ENCODE measurements around the gene NDUFA3. TPM values are rescaled to one million over a fixed set of nuclear protein-coding genes. Genes with fewer than 3 reads are reported as not detected.
A peak's percentile ranks its signal among the peaks of the same experiment; 100 is the strongest.

The NDUFA3 gene
- total RNA-seq, 6 donors from 2014 or later: 11.5 to 127 (median 49.5) TPM

DNA sequence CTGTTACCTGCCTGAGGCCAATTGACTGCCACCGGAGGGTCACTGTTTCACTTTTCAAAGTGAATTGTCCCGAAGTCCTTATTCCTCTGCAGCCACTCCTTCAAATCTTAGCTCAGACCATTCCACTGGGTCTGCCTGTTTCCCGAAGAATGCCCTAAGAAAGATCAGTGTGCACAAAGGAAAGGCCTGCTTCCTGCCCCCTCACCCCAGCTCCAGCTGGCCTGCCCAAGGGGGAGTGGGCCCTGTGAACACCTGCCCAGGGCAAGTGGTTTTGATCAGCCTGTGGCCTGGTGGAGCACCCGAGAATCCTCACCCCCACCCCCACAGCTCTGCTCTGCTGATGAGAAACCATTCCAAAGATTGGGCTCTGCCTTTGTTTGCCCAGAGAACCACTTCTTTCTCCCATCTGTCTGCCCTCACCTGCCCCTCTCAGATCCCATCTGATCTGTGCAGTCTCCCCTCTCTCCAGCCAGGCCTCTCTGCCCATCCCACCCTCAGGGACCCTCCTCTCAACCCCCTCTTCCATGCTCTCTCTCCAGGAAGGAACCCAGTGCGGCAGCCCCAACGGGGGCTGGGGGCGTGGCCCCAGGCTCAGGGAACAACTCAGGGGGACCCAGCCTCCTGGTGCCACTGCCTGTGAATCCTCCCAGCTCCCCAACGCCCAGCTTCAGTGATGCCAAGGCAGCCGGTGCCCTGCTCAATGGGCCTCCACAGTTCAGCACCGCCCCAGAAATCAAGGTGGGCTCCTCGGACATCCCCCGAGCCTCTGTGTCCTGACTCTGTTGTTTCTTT is 46.6 kb downstream of the NDUFA3 start:
- ATAC-seq (ENCODE audit: low FRiP score in 2 of 2) (no peak), DNase-seq (no peak)
- TF ChIP-seq POLR2A (IDR thresholded peaks at IDR 0.05) (no peak), POLR2AphosphoS5 (IDR thresholded peaks at IDR 0.05) (no peak), EP300 (IDR thresholded peaks at IDR 0.05) (no peak)
- TF ChIP-seq, protein P1, sequence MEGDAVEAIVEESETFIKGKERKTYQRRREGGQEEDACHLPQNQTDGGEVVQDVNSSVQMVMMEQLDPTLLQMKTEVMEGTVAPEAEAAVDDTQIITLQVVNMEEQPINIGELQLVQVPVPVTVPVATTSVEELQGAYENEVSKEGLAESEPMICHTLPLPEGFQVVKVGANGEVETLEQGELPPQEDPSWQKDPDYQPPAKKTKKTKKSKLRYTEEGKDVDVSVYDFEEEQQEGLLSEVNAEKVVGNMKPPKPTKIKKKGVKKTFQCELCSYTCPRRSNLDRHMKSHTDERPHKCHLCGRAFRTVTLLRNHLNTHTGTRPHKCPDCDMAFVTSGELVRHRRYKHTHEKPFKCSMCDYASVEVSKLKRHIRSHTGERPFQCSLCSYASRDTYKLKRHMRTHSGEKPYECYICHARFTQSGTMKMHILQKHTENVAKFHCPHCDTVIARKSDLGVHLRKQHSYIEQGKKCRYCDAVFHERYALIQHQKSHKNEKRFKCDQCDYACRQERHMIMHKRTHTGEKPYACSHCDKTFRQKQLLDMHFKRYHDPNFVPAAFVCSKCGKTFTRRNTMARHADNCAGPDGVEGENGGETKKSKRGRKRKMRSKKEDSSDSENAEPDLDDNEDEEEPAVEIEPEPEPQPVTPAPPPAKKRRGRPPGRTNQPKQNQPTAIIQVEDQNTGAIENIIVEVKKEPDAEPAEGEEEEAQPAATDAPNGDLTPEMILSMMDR (IDR thresholded peaks at IDR 0.05): no peak
- Histone ChIP-seq H3K9me3 (no peaks in the 10 kb centered on the region), H3K27me3 (no peaks in the 10 kb centered on the region), H3K36me3 (peaks cover 49 to 100% (median 97%) of the 10 kb centered on the region in 4 donors), H3K4me3 (no peak overlapping the region), H3K27ac (no peak overlapping the region), H3K4me1 (no peaks in the 10 kb centered on the region)
- 80 to 88% methylated on average over 9 to 12 of the region's 12 CpGs for WGBS, 2 donors

DNA sequence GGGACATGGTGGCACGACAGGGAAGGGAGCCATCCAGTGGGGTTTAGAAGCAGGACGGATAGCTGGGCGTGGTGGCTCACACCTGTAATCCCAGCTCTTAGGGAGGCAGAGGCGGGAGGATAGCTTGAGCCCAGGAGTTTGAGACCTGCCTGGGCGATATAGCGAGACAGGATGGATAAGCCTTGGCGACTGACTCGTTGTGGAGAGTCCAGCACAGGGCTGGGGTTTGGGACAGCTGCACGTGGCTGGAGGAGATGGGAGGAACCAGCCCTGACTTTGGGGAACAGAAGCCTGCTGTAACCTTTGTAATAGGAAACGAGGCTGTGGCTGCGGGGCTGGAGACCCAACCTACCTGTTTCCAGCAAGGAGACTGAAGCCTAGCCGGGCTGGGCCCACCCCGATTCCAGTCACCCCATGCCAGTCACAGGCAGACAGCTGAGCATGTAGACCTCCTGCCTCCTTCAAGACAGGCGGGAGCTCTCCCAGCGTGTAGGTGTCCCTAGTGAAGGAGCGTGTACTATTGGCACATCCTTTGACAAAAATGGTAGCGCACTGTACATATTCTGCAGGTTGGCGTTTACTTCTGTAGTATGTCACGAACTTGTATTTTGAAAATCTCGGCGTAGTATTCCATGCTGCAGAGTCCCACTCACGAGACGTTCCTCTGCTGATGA is 48.8 kb downstream of the NDUFA3 start:
- H3K4me1 ChIP-seq: no peaks in the 10 kb centered on the region
- ATAC-seq (ENCODE audit: low FRiP score in 2 of 2) (no peak), DNase-seq (no peak)
- H3K36me3 ChIP-seq: peaks cover 36 to 100% (median 97%) of the 10 kb centered on the region in 4 donors
- TF ChIP-seq POLR2AphosphoS5 (IDR thresholded peaks at IDR 0.05) (no peak), POLR2A (IDR thresholded peaks at IDR 0.05) (no peak), EP300 (IDR thresholded peaks at IDR 0.05) (no peak)
- TF ChIP-seq, protein P1 (IDR thresholded peaks at IDR 0.05): no peak
- H3K27me3 ChIP-seq: no peaks in the 10 kb centered on the region
- no peaks in the 10 kb centered on the region for H3K9me3 ChIP-seq
- H3K4me3 ChIP-seq: no peak overlapping the region
- 89 to 94% methylated on average over 19 to 23 of the region's 23 CpGs for WGBS, 2 donors
- H3K27ac ChIP-seq: no peak overlapping the region

DNA sequence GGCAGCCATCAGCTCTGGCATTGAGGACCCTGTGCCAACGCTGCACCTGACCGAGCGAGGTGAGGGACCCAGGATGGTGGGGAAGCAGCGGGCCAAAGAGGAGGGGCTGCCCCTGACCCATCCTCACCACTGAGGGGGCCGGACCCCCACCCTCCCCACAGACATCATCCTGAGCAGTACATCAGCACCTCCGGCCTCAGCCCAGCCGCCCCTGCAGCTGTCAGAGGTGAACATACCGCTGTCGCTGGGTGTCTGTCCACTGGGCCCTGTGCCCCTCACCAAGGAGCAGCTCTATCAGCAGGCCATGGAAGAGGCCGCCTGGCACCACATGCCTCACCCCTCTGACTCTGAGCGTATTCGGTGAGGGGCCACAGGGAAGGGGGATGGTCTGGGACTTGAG is 49.6 kb downstream of the NDUFA3 start:
- peaks cover 0 to 5% (median 0%) of the 10 kb centered on the region in 4 donors for H3K4me1 ChIP-seq
- ATAC-seq (ENCODE audit: low FRiP score in 2 of 2): no peak
- H3K4me3 ChIP-seq: no peak overlapping the region
- TF ChIP-seq EP300 (IDR thresholded peaks at IDR 0.05) (no peak), POLR2AphosphoS5 (IDR thresholded peaks at IDR 0.05) (no peak), POLR2A (IDR thresholded peaks at IDR 0.05) (no peak)
- TF ChIP-seq, protein P1 (IDR thresholded peaks at IDR 0.05): no peak
- no peaks in the 10 kb centered on the region for H3K9me3 ChIP-seq
- WGBS, 2 donors: 88 to 100% methylated on average over 2 to 6 of the region's 12 CpGs
- H3K27me3 ChIP-seq: no peaks in the 10 kb centered on the region
- H3K36me3 ChIP-seq: peaks cover 28 to 100% (median 97%) of the 10 kb centered on the region in 4 donors
- DNase-seq: no peak
- no peak overlapping the region for H3K27ac ChIP-seq

DNA sequence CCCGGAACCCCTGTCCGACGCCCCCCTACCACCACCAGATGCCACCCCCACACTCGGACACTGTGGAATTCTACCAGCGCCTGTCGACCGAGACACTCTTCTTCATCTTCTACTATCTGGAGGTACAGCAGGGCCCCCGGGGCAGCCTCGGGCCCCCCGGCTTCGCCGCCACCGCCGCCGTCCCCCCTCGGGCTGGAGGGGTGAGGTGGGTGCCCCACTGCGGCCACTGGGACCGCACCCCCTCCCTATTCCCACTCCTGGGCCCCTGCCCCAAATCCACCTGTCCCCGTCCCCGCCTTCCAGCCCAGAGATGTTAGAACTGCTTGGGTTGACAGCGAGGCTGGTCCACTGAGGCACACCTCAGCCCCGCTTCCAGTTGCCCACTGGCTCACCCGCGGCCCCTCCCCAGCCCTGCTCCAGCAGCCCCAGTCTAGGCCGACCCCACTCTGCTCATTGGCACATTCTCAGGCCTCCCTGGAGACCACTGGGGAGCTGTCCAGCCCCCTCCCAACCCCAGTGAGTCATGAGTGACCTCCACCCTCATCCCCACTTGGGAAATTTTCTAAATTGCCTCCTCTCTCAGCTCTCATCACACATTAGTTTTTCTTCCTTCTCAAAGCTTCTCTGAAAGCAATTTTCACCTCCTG is 50.3 kb downstream of the NDUFA3 start:
- peak in 1 of 2 donors; percentile 66 for ATAC-seq (ENCODE audit: low FRiP score in 2 of 2)
- H3K9me3 ChIP-seq: no peaks in the 10 kb centered on the region

More for the DNA sequence above, 50.3 kb downstream of the NDUFA3 start:
- Histone ChIP-seq H3K27ac (no peak overlapping the region), H3K4me3 (no peak overlapping the region), H3K36me3 (peaks cover 28 to 100% (median 95%) of the 10 kb centered on the region in 4 donors), H3K27me3 (no peaks in the 10 kb centered on the region), H3K4me1 (peaks cover 0 to 11% (median 2%) of the 10 kb centered on the region in 4 donors)
- DNase-seq: peak in 1 of 2 donors; percentile 82
- 91 to 94% methylated on average over 21 to 25 of the region's 25 CpGs for WGBS, 2 donors
- TF ChIP-seq POLR2AphosphoS5 (IDR thresholded peaks at IDR 0.05) (no peak), EP300 (IDR thresholded peaks at IDR 0.05) (no peak), POLR2A (IDR thresholded peaks at IDR 0.05) (no peak)
- TF ChIP-seq, protein P1 (IDR thresholded peaks at IDR 0.05): no peak

Measured in upper lobe of left lung (tissue), 6 donors.